Smooth muscle cell of the brain vasculature (primary cell): ENCODE measurements around the gene ACACB.

Experiments used
- DNase-seq: peaks from one replicate; pipeline ENCODE4 v3.0.0-alpha.2; 2012; ENCODE audit warnings: low read depth, low spot score

Gene ACACB

DNA sequence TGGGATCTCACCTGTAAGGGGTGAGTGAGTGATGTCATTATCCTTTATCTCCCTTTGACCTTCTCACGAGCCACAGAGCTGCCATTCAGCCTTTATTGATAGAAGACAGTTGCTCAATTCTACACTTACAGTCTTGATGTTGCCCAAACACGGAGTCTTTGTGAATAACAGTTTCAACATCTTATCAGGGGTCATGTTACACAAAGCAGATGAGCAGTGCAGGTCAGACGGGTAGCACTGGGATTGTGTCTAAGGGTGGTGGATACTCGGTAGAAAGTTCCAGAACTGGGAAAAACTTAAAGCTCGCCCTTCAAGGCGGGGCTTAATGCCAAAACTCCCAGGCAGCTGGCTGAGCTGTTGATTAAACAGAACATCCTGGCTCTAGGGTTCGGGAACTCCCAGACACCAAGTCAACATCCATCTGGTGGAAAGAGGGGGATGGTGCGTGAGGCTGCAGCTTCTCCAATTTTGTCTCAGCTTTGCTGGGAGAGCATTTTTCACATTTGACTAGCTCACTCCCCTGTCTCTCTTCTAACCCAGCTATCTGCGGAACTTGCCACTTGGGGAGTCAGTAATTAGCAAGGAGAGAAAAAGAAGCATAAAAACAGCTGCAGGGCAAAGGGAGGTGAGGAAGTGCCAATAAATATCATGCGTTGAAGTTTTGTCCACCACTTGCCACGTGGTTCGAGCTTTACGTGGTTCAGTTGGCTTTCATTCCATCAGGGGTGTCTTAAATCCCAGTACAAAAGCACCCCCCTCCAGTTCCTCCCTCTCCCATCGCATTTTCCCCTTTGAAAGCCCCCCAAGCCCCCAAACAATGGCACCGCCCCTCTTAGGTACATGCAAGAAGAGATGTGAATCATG is 161.7 kb downstream of the ACACB start:
- DNase-seq: no peak

GRCh38 chr12:109278912-109279311 is 162.5 kb downstream of the ACACB start:
- DNase-seq: no peak

DNA sequence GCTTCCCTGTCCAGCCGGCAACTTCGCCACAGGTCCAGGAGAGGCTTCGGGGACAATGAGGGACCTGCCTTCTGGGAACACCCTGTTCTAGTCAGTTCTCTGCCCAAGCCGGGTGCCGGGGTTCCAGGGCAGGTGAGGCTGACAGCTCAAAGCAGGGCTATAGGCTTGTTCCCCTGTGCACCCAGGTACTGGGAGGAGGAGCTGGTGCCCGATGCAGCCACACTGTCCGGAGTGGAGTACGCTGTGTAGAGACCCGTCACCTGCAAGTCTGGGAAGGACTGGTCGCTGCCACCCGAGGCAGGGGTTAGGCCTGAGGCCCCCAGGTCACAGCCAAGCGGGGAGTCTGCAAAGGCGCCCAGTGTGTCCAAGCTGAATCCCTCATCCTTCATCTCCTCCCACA is 163.1 kb downstream of the ACACB start:
- DNase-seq: no peak

- no peak for DNase-seq
These were observed 165.1 kb downstream of the ACACB start for GRCh38 chr12:109281452-109281851.

GRCh38 chr12:109284392-109284791 is 168.0 kb downstream of the ACACB start:
- DNase-seq: no peak

DNA sequence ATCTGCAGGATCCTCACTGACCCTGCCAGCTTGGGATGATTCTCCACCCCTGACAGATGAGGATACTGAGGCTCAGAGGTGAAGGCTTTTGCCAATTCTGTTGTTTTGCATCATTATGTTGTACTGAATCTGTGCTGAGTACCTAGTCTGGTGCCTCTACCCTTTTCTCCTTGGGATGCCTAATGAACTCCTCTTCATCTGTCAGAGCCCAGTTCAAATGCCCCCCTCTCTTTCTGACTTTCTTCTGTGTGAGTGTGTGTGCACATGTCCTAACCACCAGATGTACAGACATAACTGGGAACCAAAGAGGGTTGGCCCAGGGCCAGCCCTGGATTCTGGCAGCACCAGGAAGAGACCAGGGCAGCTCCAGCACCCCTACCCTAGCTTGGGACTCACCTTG is 169.9 kb downstream of the ACACB start:
- no peak for DNase-seq

GRCh38 chr12:109286652-109287051 is 170.3 kb downstream of the ACACB start:
- DNase-seq: no peak

- DNase-seq: no peak
These were observed 170.8 kb downstream of the ACACB start for GRCh38 chr12:109287181-109287580.

DNA sequence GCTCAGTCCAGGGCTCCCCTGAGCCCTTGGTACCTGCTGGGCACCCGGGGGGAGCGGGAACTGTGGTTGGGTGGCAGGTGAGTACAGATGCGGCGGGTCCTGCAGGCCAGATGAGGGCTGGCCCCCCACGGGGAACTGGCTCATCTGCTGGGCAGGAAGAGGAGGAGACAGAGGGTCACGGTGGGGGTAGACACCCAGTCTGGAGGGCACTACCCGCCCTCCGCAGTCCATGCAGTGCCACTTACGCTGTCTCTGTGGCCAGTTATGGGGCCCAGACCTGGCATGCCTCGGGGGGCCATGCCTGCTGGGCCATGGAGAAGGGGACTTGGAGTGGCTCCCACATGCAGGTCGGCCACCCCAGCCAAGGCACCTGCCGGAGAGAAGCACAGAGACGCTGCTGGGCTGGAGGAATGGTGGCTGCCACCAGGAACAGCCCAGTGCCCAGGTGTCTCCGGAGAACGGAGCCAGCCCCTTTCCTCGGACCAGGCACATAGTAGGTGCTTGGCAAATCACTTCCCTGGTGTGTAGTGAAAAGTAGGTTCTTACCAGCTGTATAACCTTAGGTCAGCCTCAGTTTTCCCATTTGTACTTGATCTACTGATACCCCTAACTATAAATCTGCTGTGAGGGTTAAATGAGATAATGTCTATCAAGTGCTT is 171.6 kb downstream of the ACACB start:
- no peak for DNase-seq

DNA sequence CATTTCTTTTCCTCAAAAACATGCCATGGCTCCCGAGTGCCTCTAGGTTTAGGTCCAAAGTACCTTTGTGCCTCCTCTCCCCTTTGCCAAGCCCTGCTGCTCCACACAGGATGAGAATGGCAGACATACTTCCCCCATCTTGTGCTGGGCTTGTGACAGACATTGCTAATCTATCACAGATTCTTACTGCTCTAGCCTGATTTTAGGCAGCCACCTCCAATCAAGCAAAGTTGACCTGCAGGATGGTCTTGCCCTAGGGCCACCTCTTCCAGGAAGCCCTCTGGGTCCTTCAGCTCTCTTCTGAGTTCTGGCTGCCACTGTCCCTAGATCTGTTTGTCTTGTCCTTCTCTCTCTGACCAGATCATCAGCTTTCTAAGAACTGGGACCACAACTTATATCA is 172.2 kb downstream of the ACACB start:
- DNase-seq: no peak

DNA sequence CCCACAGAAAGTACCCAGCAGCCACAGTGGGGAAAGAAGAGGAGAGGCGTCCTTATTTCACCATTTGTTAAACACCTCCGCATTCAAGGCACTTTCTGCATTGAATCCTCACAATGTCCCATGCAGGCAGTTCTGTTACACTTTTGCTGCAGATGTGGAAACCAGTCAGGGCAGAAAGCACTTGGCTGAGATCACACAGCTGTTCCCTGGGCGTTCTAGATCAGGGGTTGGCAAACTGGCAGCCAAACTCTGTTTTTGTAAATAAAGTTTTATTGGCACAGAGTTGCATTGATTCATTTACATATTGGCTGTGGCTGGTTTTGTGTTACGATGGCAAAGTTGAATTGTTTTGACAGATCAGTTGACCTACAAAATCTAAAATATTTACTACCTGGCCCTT is 172.6 kb downstream of the ACACB start:
- no peak for DNase-seq

DNA sequence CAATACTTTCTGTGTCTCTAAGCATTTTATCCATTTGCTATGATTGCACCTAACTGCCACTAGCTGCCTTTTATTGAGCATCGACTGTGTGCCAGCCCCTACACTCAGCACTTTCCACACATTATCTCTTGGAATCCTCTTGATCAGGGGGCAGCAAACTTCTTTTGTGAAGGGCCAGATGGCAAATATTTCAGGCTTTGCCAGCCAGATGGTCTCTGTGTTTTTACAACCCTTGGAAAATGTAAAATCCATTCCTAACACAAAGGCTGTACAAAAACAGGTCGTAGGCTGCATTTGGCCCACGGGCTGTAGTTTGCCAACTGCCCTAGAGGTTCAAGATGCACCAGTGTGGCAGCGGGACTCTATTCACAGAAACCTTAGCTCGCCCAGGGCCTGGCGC is 173.2 kb downstream of the ACACB start:
- DNase-seq: no peak

DNA sequence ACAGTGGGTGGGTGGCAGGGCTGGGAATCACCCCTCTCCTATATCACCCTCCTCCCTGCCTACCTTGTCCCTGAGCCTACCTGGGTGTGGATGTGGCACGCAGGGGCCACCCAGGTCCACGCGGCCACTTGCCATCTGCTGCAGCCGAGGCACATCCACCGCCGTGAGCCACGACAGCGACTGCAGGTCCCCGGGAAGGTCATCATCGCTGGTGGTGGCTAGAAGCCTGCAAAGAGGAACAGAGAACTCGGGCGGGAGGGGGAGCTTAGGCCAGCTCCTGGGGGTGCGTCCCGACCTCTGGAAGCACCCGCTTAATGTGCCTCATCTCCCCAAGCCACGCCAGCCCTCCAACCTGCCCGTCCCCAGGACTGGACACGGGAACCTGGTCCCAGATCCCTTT is 173.7 kb downstream of the ACACB start:
- DNase-seq: no peak

DNA sequence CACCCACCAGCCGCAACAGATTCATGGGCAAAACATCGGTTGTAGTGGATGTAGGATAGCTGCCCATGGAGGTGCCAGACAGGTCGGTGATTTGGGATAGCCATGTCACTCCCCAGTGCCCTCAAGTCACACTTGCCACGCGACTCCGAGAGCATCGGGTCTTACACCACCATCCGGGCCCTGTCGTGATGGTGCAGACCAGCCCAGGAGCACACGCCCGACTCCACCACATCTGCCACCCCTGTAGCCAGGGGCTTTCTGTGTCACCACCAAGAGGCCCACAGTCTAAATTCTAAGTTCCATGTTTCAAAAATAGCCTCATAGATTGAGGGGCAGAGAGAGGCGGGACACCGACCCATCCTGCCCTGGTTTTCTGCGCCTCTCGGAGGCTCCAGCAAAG is 174.7 kb downstream of the ACACB start:
- no peak for DNase-seq

- DNase-seq: no peak
These were observed 175.3 kb downstream of the ACACB start for GRCh38 chr12:109291521-109292341.

DNA sequence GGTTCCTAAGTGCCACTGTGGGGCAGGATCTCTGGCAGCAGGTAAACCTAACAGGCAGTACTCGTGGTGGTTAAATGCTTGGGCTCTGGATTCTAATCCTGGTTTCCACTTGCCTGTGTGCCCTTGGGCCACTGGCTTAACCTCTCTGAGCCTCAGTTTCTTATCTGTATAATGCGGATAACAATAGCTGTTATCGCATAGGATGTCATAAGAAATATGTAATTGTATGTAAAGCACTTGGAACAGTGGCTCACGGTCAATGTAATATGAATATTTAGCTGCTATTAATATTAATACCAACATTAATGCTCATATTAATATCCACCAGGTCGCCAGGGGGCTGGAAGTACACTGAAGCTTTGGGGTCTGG is 175.9 kb downstream of the ACACB start:
- no peak for DNase-seq

GRCh38 chr12:109293106-109293505 is 176.7 kb downstream of the ACACB start:
- no peak for DNase-seq

GRCh38 chr12:109294286-109294796 is 178.0 kb downstream of the ACACB start:
- no peak for DNase-seq

DNA sequence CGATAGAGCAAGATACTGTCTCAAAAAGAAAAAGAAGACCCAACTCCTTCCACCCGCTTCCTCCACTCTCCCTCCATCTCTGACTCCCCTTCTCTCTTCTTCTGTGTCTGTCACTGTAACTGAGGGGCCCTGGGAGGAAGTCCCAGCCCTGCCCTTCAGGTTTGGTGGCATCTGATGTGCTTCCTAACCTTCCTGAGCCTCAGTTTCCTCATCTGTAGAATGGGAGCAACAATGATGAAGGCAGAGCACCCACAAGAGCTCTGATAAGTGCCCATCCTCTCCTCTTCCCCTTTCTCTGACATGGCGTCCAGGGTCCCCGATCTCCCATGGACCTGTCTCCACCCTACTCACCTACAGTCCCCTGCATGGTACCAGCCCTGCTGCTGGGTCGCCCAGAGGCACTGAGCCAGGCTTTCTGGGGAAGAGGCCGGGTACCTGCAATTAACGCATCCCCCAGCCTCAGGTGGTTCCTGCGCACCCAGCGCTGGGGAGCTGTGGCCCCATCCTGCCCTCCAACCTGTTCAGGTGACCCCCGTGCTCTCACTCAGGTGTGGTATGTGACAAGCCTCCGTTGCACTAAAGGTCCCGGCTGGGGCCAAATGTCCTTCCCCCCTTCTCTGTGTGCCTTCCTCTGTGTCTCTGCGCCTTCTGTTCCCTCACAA is 179.5 kb downstream of the ACACB start:
- no peak for DNase-seq

- DNase-seq: no peak
These were observed 180.0 kb downstream of the ACACB start for GRCh38 chr12:109296431-109296830.

GRCh38 chr12:109299849-109300248 is 183.5 kb downstream of the ACACB start:
- no peak for DNase-seq
